ENCODE results near the gene CDH9.
"Not testable (repeated sequence)": the region's sequence is repeated elsewhere in the genome, so short reads cannot be mapped to it uniquely, and the experiment has no call there.

CDH9 gene

GRCh38 chr5:26948921-26949320, 89.5 kb downstream of the CDH9 start:
- no peak for DNase-seq (ENCODE audit: low read depth in 2 of 3, low spot score in 1 of 3)

- DNase-seq (ENCODE audit: low read depth in 2 of 3, low spot score in 1 of 3): no peak
These were observed 92.5 kb downstream of the CDH9 start for GRCh38 chr5:26945901-26946300.

- no peak for DNase-seq (ENCODE audit: low read depth in 2 of 3, low spot score in 1 of 3)
These were observed 95.9 kb downstream of the CDH9 start for GRCh38 chr5:26942481-26942880.

- DNase-seq (ENCODE audit: low read depth in 2 of 3, low spot score in 1 of 3): no peak
These were observed 97.4 kb downstream of the CDH9 start for GRCh38 chr5:26940994-26941393.

DNA sequence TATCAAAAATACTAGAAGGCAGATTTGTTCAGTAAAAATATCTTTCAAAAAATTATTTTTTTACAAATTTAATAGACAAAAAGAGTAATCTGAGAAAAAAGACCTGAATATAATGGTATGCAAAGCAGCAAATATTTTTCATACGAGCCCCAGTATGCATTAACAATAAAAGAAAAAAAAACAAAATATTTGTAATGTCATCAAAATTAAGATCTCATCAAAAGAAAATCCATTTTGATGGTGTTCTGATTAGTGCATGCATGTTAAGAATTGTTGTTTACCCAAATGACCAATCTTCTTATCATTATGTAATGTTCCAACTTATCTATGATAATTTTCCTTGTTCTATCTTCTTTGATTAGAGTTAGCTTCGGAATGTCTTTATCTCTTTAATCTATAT, 106.1 kb downstream of the CDH9 start:
- no peak for DNase-seq (ENCODE audit: low read depth in 2 of 3, low spot score in 1 of 3)

DNA sequence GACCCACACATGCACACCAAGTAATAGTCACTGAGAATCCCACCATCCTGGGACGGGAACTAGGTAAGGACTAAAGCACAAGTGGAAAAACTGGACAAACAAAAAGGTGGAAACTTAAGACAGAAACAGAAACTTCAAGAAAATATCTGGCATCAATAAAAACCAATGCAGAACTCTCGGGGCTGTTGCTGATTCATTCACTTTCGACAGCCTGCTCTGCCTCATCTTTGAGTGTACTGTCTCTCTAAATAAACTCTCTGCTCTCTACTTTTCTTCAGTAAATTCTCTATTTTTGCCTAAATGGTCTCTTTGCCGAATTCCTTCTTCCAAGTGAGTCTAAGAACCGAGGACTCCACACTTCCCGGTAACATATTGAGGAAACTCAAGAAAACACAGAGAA, 116.9 kb downstream of the CDH9 start:
- no peak for DNase-seq (ENCODE audit: low read depth in 2 of 3, low spot score in 1 of 3)

GRCh38 chr5:26903469-26903868, 134.9 kb downstream of the CDH9 start:
- DNase-seq (ENCODE audit: low read depth in 2 of 3, low spot score in 1 of 3): no peak

GRCh38 chr5:26894719-26895263, 143.6 kb downstream of the CDH9 start:
- DNase-seq (ENCODE audit: low read depth in 2 of 3, low spot score in 1 of 3): no peak

DNA sequence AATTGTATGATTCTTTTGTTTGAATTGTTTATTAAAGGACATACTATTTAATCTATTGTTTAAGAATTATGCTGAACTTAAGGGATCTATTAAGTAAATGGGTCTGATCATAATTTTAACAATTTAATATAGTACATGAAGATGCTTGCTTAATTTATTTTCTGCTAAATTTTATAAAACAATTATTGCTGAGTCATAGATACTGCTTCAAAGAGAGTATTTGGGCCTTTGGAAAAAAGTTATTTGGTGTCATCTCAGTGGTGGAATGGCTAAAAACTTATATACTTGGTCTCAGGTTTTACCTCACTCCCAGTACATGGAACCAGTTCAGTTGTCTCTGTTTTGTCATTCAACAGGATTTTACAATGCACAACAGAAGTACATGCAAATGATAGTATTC, 145.3 kb downstream of the CDH9 start:
- no peak for DNase-seq (ENCODE audit: low read depth in 2 of 3, low spot score in 1 of 3)

DNA sequence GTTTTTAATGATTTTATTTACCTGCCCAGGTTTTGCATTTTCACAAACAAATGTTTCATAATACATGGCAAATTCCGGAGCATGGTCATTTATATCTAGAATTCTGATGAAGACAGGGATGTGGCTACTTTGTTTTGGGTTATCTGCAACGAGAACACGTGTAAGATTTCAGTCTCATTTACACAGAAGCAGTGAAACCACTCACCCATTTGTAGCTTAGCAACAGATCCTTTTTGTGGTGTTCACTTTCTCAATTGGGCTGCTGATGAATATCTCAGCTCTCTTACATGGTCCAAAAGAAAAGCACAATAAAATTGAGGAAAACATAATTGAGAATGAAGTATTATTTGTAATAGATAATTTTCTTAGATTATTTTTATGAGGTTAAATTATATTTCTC, 148.6 kb downstream of the CDH9 start:
- DNase-seq (ENCODE audit: low read depth in 2 of 3, low spot score in 1 of 3): no peak

GRCh38 chr5:26884481-26884880, 153.9 kb downstream of the CDH9 start:
- DNase-seq (ENCODE audit: low read depth in 2 of 3, low spot score in 1 of 3): no peak

DNA sequence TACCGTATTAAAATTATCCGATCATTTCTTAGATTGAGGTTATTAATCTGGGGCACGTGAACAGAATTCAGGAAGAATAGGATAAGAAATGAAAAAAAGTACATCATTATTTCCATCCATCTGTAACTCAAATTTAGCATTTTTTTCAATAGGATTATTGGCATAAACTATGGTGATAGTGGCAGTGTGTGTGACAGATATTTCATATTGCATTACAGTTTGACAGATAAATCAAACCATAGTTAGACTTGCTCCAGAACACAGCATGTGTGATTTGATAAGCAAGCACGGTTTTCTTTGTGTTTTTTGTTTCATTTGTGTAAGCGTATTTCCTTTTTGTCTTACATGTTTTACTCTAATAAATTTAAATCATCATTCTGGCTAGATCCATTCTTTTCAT, 155.0 kb downstream of the CDH9 start:
- DNase-seq (ENCODE audit: low read depth in 2 of 3, low spot score in 1 of 3): no peak

DNA sequence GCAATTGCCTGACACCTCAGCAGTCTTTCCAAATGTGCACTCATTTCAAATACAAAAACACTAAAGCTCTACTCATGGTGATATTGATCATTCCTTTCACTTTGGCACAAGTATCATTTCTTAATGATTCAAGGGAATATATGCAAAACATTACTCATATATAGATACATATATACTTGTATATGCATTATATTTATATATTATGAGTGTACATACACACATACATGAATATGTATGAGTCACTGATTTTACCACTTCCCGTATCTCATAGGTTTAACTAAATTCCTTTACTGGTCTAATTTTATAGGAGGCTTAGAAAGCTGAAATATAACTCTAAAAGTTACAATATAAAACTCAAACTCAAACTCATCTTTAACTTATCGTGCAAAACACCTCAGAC, 156.5 kb downstream of the CDH9 start:
- DNase-seq (ENCODE audit: low read depth in 2 of 3, low spot score in 1 of 3): no peak

- DNase-seq (ENCODE audit: low read depth in 2 of 3, low spot score in 1 of 3): no peak
These were observed 161.2 kb downstream of the CDH9 start for GRCh38 chr5:26877154-26877553.

- DNase-seq (ENCODE audit: low read depth in 2 of 3, low spot score in 1 of 3): no peak
These were observed 166.0 kb downstream of the CDH9 start for GRCh38 chr5:26872337-26872736.

GRCh38 chr5:26869781-26870180, 168.6 kb downstream of the CDH9 start:
- no peak for DNase-seq (ENCODE audit: low read depth in 2 of 3, low spot score in 1 of 3)

GRCh38 chr5:26868504-26868903, 169.9 kb downstream of the CDH9 start:
- no peak for DNase-seq (ENCODE audit: low read depth in 2 of 3, low spot score in 1 of 3)

GRCh38 chr5:26864061-26864460, 174.3 kb downstream of the CDH9 start:
- DNase-seq (ENCODE audit: low read depth in 2 of 3, low spot score in 1 of 3): no peak

- DNase-seq (ENCODE audit: low read depth in 2 of 3, low spot score in 1 of 3): no peak
These were observed 182.1 kb downstream of the CDH9 start for GRCh38 chr5:26856238-26856637.

DNA sequence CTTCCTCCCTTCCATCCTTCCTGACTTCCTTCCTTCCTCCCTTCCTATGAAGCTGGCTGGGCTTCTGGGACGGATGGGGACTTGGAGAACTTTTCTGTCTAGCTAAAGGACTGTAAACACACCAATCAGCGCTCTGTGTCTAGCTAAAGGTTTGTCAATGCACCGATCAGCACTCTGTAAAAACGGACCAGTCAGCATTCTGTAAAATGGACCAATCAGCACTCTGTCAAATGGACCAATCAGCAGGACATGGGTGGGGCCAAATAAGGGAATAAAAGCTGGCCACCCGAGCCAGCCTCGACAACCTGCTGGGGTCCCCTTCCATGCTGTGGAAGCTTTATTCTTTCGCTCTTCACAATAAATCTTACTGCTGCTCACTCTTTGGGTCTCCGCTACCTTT, 185.9 kb downstream of the CDH9 start:
- DNase-seq (ENCODE audit: low read depth in 2 of 3, low spot score in 1 of 3): not testable (repeated sequence)

DNA sequence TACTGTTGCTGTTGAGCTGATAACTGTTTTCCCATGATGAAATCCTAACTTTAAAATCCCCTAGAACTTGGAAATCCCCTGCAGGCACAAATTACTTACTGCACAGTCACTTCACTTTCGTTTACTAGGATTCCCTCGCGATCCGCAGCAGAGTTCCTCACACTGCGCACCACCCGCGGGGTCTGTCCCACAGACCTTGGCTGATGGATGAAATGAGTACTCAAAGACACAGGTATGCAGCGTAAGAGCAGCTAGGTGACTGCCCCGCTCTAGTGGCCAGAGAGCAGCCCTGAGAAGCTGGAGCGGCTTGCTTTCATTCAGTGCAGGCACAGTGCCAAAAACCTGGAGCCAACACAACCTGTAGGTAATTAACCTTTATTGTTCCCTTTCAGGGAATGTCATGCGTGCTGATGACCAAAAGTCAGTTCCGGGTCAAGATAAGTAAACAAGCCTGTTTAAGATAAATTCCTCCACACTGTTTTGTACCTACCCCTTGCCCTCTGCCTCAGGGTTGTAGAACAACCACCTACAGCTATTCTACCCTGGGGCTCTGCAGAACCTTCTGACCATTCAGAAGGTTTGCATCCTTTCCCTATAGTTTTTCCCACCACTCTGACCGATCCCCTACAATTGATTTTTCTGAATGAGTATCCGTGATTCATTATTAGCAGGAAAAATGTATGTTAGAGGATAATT, 191.2 kb downstream of the CDH9 start:
- DNase-seq (ENCODE audit: low read depth in 2 of 3, low spot score in 1 of 3): no peak

DNA sequence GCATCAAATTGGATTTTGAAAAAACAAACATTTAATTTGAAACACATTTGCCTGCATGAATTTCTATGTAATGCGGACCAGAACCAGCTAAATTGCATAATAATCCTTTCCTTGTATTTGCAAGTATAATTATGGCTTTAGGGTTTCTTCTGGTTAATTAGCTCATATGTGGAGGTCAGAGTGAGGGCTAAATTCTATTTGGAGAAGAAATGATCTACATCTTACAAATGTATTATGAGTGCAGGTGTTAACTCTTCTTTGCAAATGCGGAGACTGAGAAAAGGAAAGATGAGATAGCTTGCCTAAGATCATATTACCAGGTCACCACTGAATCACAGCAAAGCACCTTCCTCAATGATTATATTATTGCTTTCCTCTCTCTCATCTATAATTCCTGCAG, 194.7 kb downstream of the CDH9 start:
- DNase-seq (ENCODE audit: low read depth in 2 of 3, low spot score in 1 of 3): no peak

- DNase-seq (ENCODE audit: low read depth in 2 of 3, low spot score in 1 of 3): no peak
These were observed 204.8 kb downstream of the CDH9 start for GRCh38 chr5:26833596-26833995.
